T-cell (primary cell): ENCODE results near the gene HPS4. TPM values are rescaled to one million over a fixed set of nuclear protein-coding genes. Genes with fewer than 3 reads are reported as not detected.

Experiments used
- ATAC-seq, 4 experiments: fragments of 200-7000 bp in 3 of 4; fragments of 150-1000 bp in 1 of 4; cut with Tn5 transposase; replicated peaks in 1 of 4; 1 replicate in 3 of 4; 2 replicates in 1 of 4; pipeline ENCODE4 v1.10.0; 2021; ENCODE audit warnings: moderate library complexity in 3 of 4, mild to moderate bottlenecking in 2 of 4, moderate number of reproducible peaks in 1 of 4
- CTCF ChIA-PET, 2 donors: fragments of 300-600 bp; sonication (Branson Sonifier 250); formaldehyde crosslinking; loops; one replicate each; lab custom pipeline; 2022; ENCODE audit warnings: antibody characterized with exemption in 2 of 2; lab: Charles Lee
- POLR2A ChIA-PET, 2 donors: fragments of 300-600 bp; sonication (Branson Sonifier 250); formaldehyde crosslinking; loops; one replicate each; lab custom pipeline; 2022; ENCODE audit warnings: antibody characterized with exemption in 2 of 2; lab: Charles Lee
- DNase-seq, 35 experiments: peaks; one replicate each; pipeline versions ENCODE4 v3.0.0 to v3.0.0-alpha.2; 2013 to 2023
- H3K27ac ChIP-seq: one replicate; pipeline ENCODE4 v1.5.1; 2013; ENCODE audit warnings: low read length
- H3K27me3 ChIP-seq, 2 experiments: replicated peaks in 1 of 2; 1 replicate in 1 of 2; 2 replicates in 1 of 2; pipeline versions ENCODE4 v1.6.1 to v1.7.0; 2013; ENCODE audit warnings: low read length in 1 of 2, mixed read lengths in 1 of 2; ENCODE audit not compliant: control insufficient read depth in 2 of 2, insufficient read depth in 2 of 2; ENCODE audit errors: extremely low read depth in 1 of 2
- H3K36me3 ChIP-seq, 2 donors: 1 replicate in 1 of 2; 2 replicates in 1 of 2; pipeline versions ENCODE4 v1.6.1 to v1.7.0; 2013; ENCODE audit warnings: low read length in 1 of 2; ENCODE audit not compliant: control insufficient read depth in 2 of 2, insufficient read depth in 1 of 2; ENCODE audit errors: extremely low read depth in 1 of 2
- H3K4me1 ChIP-seq, 2 experiments: 1 replicate in 1 of 2; 2 replicates in 1 of 2; pipeline versions ENCODE4 v1.6.1 to v1.7.0; 2013; ENCODE audit warnings: low read length in 2 of 2, mixed read lengths in 1 of 2; ENCODE audit not compliant: insufficient read depth in 2 of 2, control insufficient read depth in 1 of 2; ENCODE audit errors: extremely low read depth in 1 of 2
- H3K4me3 ChIP-seq, 2 donors: 1 replicate in 1 of 2; 2 replicates in 1 of 2; pipeline versions ENCODE4 v1.5.1 to v1.7.0; 2013; ENCODE audit warnings: mild to moderate bottlenecking in 2 of 2, low read length in 1 of 2, moderate library complexity in 1 of 2; ENCODE audit not compliant: control insufficient read depth in 1 of 2; ENCODE audit errors: extremely low read depth in 1 of 2
- H3K9me3 ChIP-seq: 2 replicates; pipeline ENCODE4 v1.7.0; 2013
- H3K27ac Mint-ChIP-seq, 2 donors: one replicate each; pipeline ENCODE4 v1.8.0; 2020 to 2021; ENCODE audit warnings: mild to moderate bottlenecking in 2 of 2, mixed read lengths in 2 of 2
- H3K27me3 Mint-ChIP-seq, 2 donors: one replicate each; pipeline ENCODE4 v1.8.0; 2021 to 2022; ENCODE audit warnings: mixed read lengths in 2 of 2
- H3K36me3 Mint-ChIP-seq: one replicate; pipeline ENCODE4 v1.8.0; 2021; ENCODE audit warnings: mixed read lengths
- H3K4me1 Mint-ChIP-seq, 3 donors: one replicate each; pipeline ENCODE4 v1.8.0; 2020 to 2022; ENCODE audit warnings: mixed read lengths in 3 of 3, mild to moderate bottlenecking in 1 of 3
- H3K4me3 Mint-ChIP-seq, 3 donors: one replicate each; pipeline ENCODE4 v1.8.0; 2020 to 2022; ENCODE audit warnings: mild to moderate bottlenecking in 3 of 3, mixed read lengths in 3 of 3, moderate library complexity in 3 of 3
- H3K9me3 Mint-ChIP-seq, 3 donors: one replicate each; pipeline ENCODE4 v1.8.0; 2020 to 2022; ENCODE audit warnings: mixed read lengths in 3 of 3
- WGBS: methylation state at CpG from one replicate; pipeline ENCODE4 v1.1.5; 2013; ENCODE audit warnings: missing lambda C conversion rate; ENCODE audit not compliant: insufficient coverage; 5-methylcytosine and 5-hydroxymethylcytosine counted together
- total RNA-seq, 35 experiments: library from RNA in 6 of 35; stranded (reverse) in 6 of 35; fragments of 120-200 nt in 1 of 35; gene quantifications; one replicate each; pipeline versions ENCODE4 v1.2.1 to v1.2.4 and lab custom pipeline; 2013 to 2026

HPS4 gene
- total RNA-seq, 5 donors from 2014 or later (not counting 1 experiment from before 2014, with no cell fraction given) = 38.7 to 53.4 (median 50.0) TPM

DNA sequence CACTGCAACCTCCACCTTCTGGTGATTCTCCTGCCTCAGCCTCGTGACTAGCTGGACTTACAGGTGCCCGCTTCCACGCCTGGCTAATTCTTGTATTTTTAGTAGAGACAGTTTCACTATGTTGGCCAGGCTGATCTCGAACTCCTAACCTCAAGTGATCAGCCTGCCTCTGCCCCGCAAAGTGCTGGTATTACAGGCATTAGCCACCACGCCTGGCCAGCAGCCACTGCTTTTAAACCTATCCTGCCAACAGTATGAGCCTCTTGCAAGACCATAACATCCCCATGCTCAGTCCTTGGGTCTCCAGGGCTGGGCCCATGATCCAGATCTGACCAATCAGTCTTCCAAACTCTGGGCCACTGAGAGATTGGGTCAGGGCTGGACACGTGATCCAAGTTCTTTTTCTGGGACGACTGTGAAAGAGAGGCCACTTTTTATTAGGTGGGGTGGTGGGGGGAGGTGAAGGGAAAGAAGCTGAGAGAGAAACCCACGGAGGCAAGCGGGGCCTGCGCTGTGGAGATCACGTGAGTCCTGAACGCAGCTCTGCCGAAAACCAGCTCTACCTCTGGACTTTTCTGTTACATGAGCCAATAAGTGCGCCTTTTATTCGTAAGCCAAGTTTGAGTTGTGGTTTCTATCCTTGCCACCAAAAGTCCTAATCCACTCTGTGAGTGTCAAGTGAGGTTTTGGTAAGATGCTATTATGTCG, 36.6 kb downstream of the HPS4 start:
- H3K27me3 Mint-ChIP-seq = no peaks in the 10 kb centered on the region
- H3K27ac Mint-ChIP-seq = no peak overlapping the region
- no peaks in the 10 kb centered on the region for H3K4me1 Mint-ChIP-seq
- DNase-seq = no peak
- Histone ChIP-seq H3K4me3 (no peak overlapping the region), H3K9me3 (no peaks in the 10 kb centered on the region), H3K4me1 (no peaks in the 10 kb centered on the region), H3K36me3 (peaks cover 10 to 17% of the 10 kb centered on the region in 2 donors), H3K27ac (no peak overlapping the region), H3K27me3 (no peaks in the 10 kb centered on the region)
- CTCF ChIA-PET = no interaction called here
- POLR2A ChIA-PET = no interaction called here
- H3K36me3 Mint-ChIP-seq = peaks cover 10% of the 10 kb centered on the region
- 94% methylated on average over 7 of the region's 17 CpGs for WGBS
- H3K4me3 Mint-ChIP-seq = no peak overlapping the region
- ATAC-seq = no peak
- no peaks in the 10 kb centered on the region for H3K9me3 Mint-ChIP-seq

DNA sequence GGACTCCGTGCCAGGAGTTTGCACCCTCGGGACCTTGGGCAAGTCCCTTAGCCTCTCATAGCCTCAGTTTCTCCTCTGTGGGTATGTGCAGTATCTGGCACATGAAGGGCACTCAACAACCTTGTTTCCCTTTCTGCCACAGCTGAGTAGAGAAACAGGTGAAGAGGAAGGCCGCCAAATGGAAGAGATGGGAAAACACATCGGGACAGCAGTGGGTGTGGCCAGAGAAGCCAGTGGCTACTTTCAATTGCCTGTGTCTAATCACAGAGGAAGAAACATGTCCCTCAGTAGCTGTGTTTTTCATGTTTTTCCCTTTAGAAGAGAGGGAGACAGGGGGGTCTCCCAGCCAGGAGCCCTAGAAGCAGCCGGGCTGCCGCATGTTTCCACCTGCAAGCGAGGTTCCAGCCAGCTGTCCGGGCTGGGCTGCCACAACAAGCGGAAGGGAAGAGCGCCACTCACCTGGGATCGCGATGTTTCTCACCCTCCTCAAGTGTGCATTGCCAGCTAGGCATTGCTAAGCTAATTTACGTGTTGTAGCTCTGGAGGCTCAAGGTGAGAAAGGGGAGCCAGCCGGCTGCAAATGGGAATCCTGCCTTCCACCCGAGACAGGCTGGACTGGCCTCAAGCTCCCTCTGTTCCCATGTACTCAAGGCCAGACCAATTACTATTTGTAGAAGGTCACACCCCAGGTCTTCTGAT, 37.9 kb downstream of the HPS4 start:
- DNase-seq (no peak), ATAC-seq (no peak)
- ChIA-PET POLR2A (no interaction called here), CTCF (no interaction called here)
- H3K27ac Mint-ChIP-seq = no peak overlapping the region
- peaks cover 7 to 10% of the 10 kb centered on the region in 2 donors for H3K36me3 ChIP-seq
- H3K4me1 ChIP-seq = no peaks in the 10 kb centered on the region
- no peaks in the 10 kb centered on the region for H3K4me1 Mint-ChIP-seq
- no peak overlapping the region for H3K27ac ChIP-seq
- no peaks in the 10 kb centered on the region for H3K27me3 Mint-ChIP-seq
- H3K4me3 Mint-ChIP-seq = no peak overlapping the region
- 100% methylated on average over 4 of the region's 15 CpGs for WGBS
- no peaks in the 10 kb centered on the region for H3K9me3 Mint-ChIP-seq
- H3K36me3 Mint-ChIP-seq = peaks cover 4% of the 10 kb centered on the region
- no peaks in the 10 kb centered on the region for H3K27me3 ChIP-seq
- no peaks in the 10 kb centered on the region for H3K9me3 ChIP-seq
- H3K4me3 ChIP-seq = no peak overlapping the region

DNA sequence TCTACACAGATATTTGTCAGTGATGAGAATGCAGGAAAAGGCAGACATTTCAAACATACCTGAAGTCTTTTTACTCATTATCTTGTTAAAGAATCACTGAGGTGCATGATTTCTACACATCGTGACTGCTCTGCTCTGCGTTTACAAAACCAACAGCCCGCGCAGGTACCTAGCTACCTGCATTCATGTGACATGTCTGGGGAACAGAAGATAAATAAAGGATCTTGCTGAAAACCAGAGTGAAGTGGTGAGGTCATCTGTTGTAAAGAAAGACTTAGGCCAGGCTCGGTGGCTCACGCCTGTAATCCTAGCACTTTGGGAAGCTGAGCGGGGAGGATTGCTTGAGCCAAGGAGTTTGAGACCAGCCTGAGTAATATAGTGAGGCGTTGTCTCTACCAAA, 38.8 kb downstream of the HPS4 start:
- H3K9me3 ChIP-seq = no peaks in the 10 kb centered on the region
- Mint-ChIP-seq H3K4me1 (no peaks in the 10 kb centered on the region), H3K27me3 (no peaks in the 10 kb centered on the region), H3K4me3 (no peak overlapping the region), H3K9me3 (no peaks in the 10 kb centered on the region), H3K36me3 (peaks cover 4% of the 10 kb centered on the region), H3K27ac (no peak overlapping the region)
- H3K4me3 ChIP-seq = no peak overlapping the region
- no peaks in the 10 kb centered on the region for H3K4me1 ChIP-seq
- no peak for DNase-seq
- H3K27me3 ChIP-seq = no peaks in the 10 kb centered on the region
- ATAC-seq = no peak
- H3K36me3 ChIP-seq = peaks cover 3 to 7% of the 10 kb centered on the region in 2 donors
- H3K27ac ChIP-seq = no peak overlapping the region
- CTCF ChIA-PET = no interaction called here
- WGBS = 100% methylated on average over 2 of the region's 8 CpGs
- POLR2A ChIA-PET = no interaction called here

DNA sequence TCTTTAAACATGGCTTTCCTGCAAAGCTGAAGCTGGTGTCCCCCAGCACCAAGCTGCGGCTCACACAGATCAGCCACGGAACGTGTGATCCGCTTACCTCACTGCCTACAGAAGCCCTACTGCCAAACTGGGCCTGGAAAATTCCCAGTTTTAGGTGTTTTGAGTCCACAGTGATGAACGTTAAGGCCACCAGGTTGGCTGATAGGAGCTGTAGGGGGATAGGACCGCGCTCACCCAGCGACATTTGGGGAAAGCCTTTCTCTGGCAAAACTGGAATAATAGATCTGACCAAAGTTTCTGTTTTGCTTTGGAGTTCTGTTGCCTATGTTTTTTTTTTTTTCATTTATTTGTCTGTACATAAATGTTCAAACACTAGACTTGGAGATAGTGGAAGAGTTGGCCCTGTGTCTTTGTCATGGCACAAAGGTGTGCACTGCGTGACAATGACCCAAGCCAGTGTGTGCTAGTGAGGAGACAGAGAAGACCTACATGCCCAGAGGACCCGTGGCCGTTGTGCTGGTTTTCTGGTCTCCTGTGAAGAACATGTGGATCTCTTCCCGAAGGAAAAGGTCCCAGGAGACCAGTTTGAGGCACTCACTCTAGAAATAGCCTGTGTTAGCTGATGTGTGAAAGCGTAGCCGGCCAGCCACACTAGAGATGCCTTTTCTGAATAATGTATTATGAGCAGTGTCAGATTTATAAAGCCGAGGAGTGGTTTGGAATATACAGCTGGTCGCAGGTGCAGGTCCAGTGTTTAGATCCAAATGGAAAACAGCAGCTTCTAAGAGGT, 39.5 kb downstream of the HPS4 start:
- H3K4me1 Mint-ChIP-seq = no peaks in the 10 kb centered on the region
- H3K9me3 Mint-ChIP-seq = no peaks in the 10 kb centered on the region
- Histone ChIP-seq H3K27ac (no peak overlapping the region), H3K4me1 (no peaks in the 10 kb centered on the region), H3K9me3 (no peaks in the 10 kb centered on the region), H3K4me3 (no peak overlapping the region), H3K36me3 (peaks cover 3 to 7% of the 10 kb centered on the region in 2 donors), H3K27me3 (no peaks in the 10 kb centered on the region)
- ATAC-seq (no peak), DNase-seq (no peak)
- ChIA-PET CTCF (no interaction called here), POLR2A (interaction anchor here in 1 of 2 donors (0.6 kb wide), 1 partner anchor 223 kb away, joined by 9 read pairs; no protein-coding TSS in a partner anchor)
- H3K4me3 Mint-ChIP-seq = no peak overlapping the region
- H3K36me3 Mint-ChIP-seq = peaks cover 4% of the 10 kb centered on the region
- 92% methylated on average over 16 of the region's 16 CpGs for WGBS
- no peak overlapping the region for H3K27ac Mint-ChIP-seq
- H3K27me3 Mint-ChIP-seq = no peaks in the 10 kb centered on the region

DNA sequence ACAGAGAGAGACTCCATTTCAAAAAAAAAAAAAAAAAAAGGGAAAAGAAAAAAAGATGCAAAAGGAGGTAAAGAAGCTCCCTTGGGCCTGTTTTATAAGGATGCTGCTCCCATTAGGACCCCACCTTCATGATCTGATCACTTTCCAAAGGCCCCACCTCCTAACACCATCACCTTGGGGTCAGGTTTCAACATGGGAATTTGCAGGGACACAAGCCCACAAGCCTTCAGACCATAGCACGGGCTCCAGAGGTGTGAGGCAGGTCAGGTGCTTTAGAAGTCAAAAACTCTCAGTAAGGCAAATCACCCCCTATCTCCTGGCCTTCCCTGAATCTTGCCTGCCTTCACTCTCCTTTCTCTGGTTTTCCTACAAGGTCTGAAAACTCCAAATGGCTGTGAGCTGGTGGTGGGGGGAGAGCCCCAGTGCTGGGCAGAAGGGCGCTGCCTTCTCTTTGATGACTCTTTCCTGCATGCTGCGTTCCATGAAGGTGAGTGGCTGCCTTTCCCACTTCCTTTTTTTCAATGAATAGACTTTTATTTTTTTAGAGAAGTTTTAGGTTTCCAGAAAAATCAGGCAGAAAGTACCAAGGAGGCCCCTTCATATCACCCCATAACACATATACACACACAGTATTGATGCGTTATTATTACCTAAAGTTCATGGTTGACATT, 41.4 kb downstream of the HPS4 start:
- CTCF ChIA-PET = interaction anchor here in 1 of 2 donors (0.6 to 0.7 kb wide), 2 partner anchors 22 to 94 kb away, joined by 3 to 5 read pairs; no protein-coding TSS in a partner anchor
- no peak for ATAC-seq

DNA sequence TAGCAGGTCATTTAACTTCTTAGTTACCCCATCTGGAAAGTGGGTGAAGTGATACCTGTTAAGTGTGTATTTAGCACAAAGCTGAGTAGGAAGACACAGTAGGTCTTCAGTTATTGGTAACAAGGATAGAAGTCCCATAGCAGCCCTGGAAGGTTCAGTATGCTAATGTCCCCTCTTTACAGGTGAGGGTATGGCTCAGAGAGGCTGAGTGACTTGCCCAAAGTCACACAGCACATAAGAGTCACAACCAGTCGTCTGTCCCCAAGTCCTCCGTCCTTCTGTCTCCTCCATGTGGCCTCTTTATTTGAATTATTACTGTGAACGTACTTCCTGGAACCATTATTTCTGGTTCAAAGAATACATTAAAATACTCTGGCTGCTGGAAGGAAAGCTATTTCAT, 44.0 kb downstream of the HPS4 start:
- ATAC-seq = no peak
- Histone ChIP-seq H3K27ac (no peak overlapping the region), H3K4me1 (peaks cover 0 to 10% of the 10 kb centered on the region in 2 experiments), H3K4me3 (no peak overlapping the region), H3K36me3 (peaks cover 0 to 13% of the 10 kb centered on the region in 2 donors), H3K27me3 (no peaks in the 10 kb centered on the region), H3K9me3 (no peaks in the 10 kb centered on the region)
- 80% methylated on average over 2 of the region's 3 CpGs for WGBS
- H3K4me1 Mint-ChIP-seq = peaks cover 19 to 31% (median 22%) of the 10 kb centered on the region in 3 donors
- H3K9me3 Mint-ChIP-seq = no peaks in the 10 kb centered on the region
- H3K4me3 Mint-ChIP-seq = no peak overlapping the region
- POLR2A ChIA-PET = no interaction called here
- no peak overlapping the region for H3K27ac Mint-ChIP-seq
- no peak for DNase-seq
- no peaks in the 10 kb centered on the region for H3K27me3 Mint-ChIP-seq
- H3K36me3 Mint-ChIP-seq = peaks cover 15% of the 10 kb centered on the region
- CTCF ChIA-PET = no interaction called here

More for the DNA sequence above, 41.4 kb downstream of the HPS4 start:
- H3K27ac Mint-ChIP-seq = no peak overlapping the region
- Histone ChIP-seq H3K9me3 (no peaks in the 10 kb centered on the region), H3K27ac (no peak overlapping the region), H3K4me3 (no peak overlapping the region), H3K4me1 (no peaks in the 10 kb centered on the region), H3K27me3 (no peaks in the 10 kb centered on the region), H3K36me3 (peaks cover 3% of the 10 kb centered on the region in 2 donors)
- H3K4me3 Mint-ChIP-seq = no peak overlapping the region
- POLR2A ChIA-PET = interaction anchor here (0.6 kb wide), 2 partner anchors 14 to 58 kb away, joined by 4 to 5 read pairs; no protein-coding TSS in a partner anchor
- no peak for DNase-seq
- H3K27me3 Mint-ChIP-seq = no peaks in the 10 kb centered on the region
- peaks cover 2 to 9% (median 3%) of the 10 kb centered on the region in 3 donors for H3K4me1 Mint-ChIP-seq
- no peaks in the 10 kb centered on the region for H3K9me3 Mint-ChIP-seq
- WGBS = 92% methylated on average over 2 of the region's 4 CpGs
- H3K36me3 Mint-ChIP-seq = peaks cover 4% of the 10 kb centered on the region
